Measurements from ENCODE around the gene NPPB. TPM values are rescaled to one million over a fixed set of nuclear protein-coding genes. Genes with fewer than 3 reads are reported as not detected.

NPPB gene
- polyA plus RNA-seq, 2 of the 4 experiments (the other 2 are of a cell fraction) = 0.18 TPM; not detected in 1

- TF ChIP-seq ELK1 (IDR thresholded peaks at IDR 0.05; ENCODE audit: low read depth, low read length) (no peak), NFE2L2 (conservative IDR thresholded peaks at IDR 0.05; ENCODE audit: low read length) (no peak), ZNF302 (CRISPR knock-in tag; IDR thresholded peaks at IDR 0.05) (no peak), HEYL (CRISPR knock-in tag; IDR thresholded peaks at IDR 0.05) (no peak), RNF2 (IDR thresholded peaks at IDR 0.05; ENCODE audit: borderline replicate concordance, low read depth) (no peak), ZC3H11A (IDR thresholded peaks at IDR 0.05) (no peak), KDM5A (IDR thresholded peaks at IDR 0.05) (no peak)
- TF ChIP-seq, protein P1, sequence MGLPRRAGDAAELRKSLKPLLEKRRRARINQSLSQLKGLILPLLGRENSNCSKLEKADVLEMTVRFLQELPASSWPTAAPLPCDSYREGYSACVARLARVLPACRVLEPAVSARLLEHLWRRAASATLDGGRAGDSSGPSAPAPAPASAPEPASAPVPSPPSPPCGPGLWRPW (IDR thresholded peaks at IDR 0.05) = no peak
Measured at GRCh38 chr1:11858158-11858557, 587 bp downstream of the NPPB start (continued).

GRCh38 chr1:11857164-11857851 lies 1.4 kb downstream of the NPPB start:
- no peak for TF ChIP-seq PBX3 (IDR thresholded peaks at IDR 0.05)
- no peak for TF ChIP-seq FOXS1 (CRISPR knock-in tag; IDR thresholded peaks at IDR 0.05)
- TF ChIP-seq SREBF2 (IDR thresholded peaks at IDR 0.05) = no peak
- no peak overlapping the region for H3K27ac ChIP-seq
- ChIA-PET CTCF (interaction anchor here (1.0 kb wide), 1 partner anchor 17 kb away, joined by 3 read pairs; no protein-coding TSS in a partner anchor), POLR2A (interaction anchor here (1.0 kb wide), 1 partner anchor 51 kb away, joined by 3 read pairs; no protein-coding TSS in a partner anchor)
- DNase-seq (ENCODE audit: low read depth in 1 of 2, low spot score in 1 of 2) (no peak), FAIRE-seq (no peak), ATAC-seq (no peak)
- no peaks in the 10 kb centered on the region; the same call in 2 of the 3 replicates for H3K4me1 ChIP-seq
- no peaks in the 10 kb centered on the region for H3K9me3 ChIP-seq
- 18% methylated on average over 10 of the region's 10 CpGs for WGBS (ENCODE audit: missing lambda C conversion rate)
- H3K4me2 ChIP-seq = no peak overlapping the region
- H3K4me3 ChIP-seq = no peak overlapping the region

DNA sequence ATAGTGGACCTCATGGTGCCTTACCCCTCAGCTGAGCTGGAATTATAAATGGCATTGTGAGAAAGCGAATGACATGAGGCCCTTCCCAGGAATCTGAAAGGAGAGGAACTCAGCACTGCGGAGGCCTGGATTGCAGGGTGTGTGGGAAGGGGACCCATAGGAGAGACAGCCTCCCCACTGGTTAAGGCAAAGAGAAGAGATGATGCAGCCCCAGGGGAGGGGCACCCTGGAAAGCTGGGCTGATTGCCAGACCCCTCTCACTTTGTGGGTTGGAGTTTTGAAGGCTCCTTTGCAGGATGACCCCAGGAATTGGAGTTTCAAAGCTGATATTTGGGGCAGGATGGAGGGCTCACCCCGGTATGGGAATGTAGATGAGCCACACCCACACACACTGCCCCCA lies 2.0 kb downstream of the NPPB start:
- 47% methylated on average over 3 of the region's 3 CpGs for WGBS (ENCODE audit: missing lambda C conversion rate)
- no peak for DNase-seq (ENCODE audit: low read depth in 1 of 2, low spot score in 1 of 2)
- H3K27ac ChIP-seq = no peak overlapping the region
- no peak for FAIRE-seq
- CTCF ChIA-PET = no interaction called here
- no peak overlapping the region for H3K4me2 ChIP-seq
- H3K4me1 ChIP-seq = no peaks in the 10 kb centered on the region; the same call in 2 of the 3 replicates
- TF ChIP-seq BCL3 (IDR thresholded peaks at IDR 0.05) = no peak
- TF ChIP-seq ZSCAN20 (CRISPR knock-in tag; IDR thresholded peaks at IDR 0.05) = no peak
- TF ChIP-seq CEBPB (IDR thresholded peaks at IDR 0.05) = no peak
- no peak for TF ChIP-seq TFCP2L1 (CRISPR knock-in tag; IDR thresholded peaks at IDR 0.05)
- TF ChIP-seq EHMT2 (IDR thresholded peaks at IDR 0.05; ENCODE audit: low read depth) = no peak
- TF ChIP-seq MAX (IDR thresholded peaks at IDR 0.05) = no peak
- TF ChIP-seq NPAS2 (CRISPR knock-in tag; IDR thresholded peaks at IDR 0.05; ENCODE audit: borderline replicate concordance) = no peak
- TF ChIP-seq, protein P2, sequence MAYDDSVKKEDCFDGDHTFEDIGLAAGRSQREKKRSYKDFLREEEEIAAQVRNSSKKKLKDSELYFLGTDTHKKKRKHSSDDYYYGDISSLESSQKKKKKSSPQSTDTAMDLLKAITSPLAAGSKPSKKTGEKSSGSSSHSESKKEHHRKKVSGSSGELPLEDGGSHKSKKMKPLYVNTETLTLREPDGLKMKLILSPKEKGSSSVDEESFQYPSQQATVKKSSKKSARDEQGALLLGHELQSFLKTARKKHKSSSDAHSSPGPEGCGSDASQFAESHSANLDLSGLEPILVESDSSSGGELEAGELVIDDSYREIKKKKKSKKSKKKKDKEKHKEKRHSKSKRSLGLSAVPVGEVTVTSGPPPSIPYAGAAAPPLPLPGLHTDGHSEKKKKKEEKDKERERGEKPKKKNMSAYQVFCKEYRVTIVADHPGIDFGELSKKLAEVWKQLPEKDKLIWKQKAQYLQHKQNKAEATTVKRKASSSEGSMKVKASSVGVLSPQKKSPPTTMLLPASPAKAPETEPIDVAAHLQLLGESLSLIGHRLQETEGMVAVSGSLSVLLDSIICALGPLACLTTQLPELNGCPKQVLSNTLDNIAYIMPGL (CRISPR knock-in tag; IDR thresholded peaks at IDR 0.05; ENCODE audit: borderline replicate concordance) = no peak
- TF ChIP-seq HEYL (CRISPR knock-in tag; IDR thresholded peaks at IDR 0.05) = no peak
- TF ChIP-seq PHF8 (IDR thresholded peaks at IDR 0.05; ENCODE audit: borderline replicate concordance, low read depth) = no peak
- TF ChIP-seq RCOR1 (IDR thresholded peaks at IDR 0.05; ENCODE audit: low read depth, low read length) = no peak
- TF ChIP-seq FOSB (CRISPR knock-in tag; IDR thresholded peaks at IDR 0.05) = no peak
- TF ChIP-seq NFE2L2 (conservative IDR thresholded peaks at IDR 0.05; ENCODE audit: low read length) = no peak
- no peak for TF ChIP-seq ELK1 (IDR thresholded peaks at IDR 0.05; ENCODE audit: low read depth, low read length)
- TF ChIP-seq ZC3H11A (IDR thresholded peaks at IDR 0.05) = no peak
- POLR2A ChIA-PET = interaction anchor here (1.0 kb wide), 1 partner anchor 52 kb away, joined by 3 read pairs; no protein-coding TSS in a partner anchor
- no peaks in the 10 kb centered on the region for H3K9me3 ChIP-seq
- H3K4me3 ChIP-seq = no peak overlapping the region
- ATAC-seq = no peak

All from A549 (cell line).